ENCODE measurements around the gene R3HDM1.
A peak's percentile ranks its signal among the peaks of the same experiment; 100 is the strongest.

- TF ChIP-seq CTCF (IDR thresholded peaks at IDR 0.05) (peak in 1 of 6 experiments; percentile 27), POLR2A (IDR thresholded peaks at IDR 0.05) (peak; percentile 44 to 94)
These were observed 210.4 kb downstream of the R3HDM1 start, which contains the start of gene UBXN4 for GRCh38 chr2:135741395-135742324.

All from thyroid gland (tissue), 4 donors.